ENCODE data around the gene PDCD1. TPM values are rescaled to one million over a fixed set of nuclear protein-coding genes. Genes with fewer than 3 reads are reported as not detected.

PDCD1 gene
- total RNA-seq, 1 experiment from 2014 or later: 0.22 TPM

DNA sequence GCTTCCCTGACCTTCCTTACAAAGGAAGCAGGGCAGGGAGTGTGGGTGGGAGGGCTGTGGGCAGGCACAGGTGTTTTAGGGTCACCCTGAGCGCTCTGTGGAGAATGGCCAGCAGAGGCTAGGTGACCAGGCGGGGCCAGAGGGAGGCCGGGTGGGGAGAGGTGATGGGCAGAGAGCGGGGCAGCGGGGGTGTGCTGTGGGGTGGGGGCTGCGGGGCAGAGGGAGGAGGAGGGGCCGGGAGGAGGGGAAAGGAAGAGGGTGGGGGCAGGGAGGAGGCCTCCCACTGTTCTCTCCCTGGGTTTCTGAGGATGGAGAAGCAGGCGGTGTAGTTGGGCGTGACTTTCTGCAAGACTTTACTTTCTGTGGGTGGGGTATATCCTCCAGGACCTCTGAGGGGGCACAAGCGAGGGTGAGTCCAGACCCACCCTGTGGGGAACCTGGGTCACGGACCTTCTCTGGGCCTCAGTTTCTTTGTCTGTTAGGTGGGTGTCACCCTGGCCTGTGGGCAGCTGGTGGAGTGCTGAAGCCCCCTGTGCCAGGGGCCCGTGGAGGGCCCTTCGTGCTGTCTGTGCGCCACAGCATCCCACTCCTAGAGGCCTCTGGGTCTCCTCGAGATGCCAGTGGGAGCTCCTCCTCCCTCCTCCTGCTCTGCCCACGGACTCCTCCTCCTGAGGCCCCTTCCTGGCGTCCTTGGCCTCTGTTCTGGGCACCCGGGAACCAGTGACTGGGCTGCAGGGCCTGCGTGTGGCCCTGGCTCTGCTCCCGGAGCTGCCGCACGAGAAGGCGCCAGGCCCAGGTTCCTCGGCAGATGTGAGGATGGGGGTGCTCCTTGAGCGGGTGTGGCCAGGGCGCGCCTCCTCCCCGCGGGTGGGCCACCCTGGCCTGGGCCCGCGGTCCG lies 56.0 kb downstream of the PDCD1 start:
- Histone ChIP-seq H3K36me3 (ENCODE audit: control insufficient read depth in 1 of 2, insufficient read depth in 2 of 2, low read length in 2 of 2) (no peaks in the 10 kb centered on the region), H3K4me1 (ENCODE audit: control insufficient read depth in 1 of 2, insufficient read depth in 2 of 2, low read length in 2 of 2) (no peaks in the 10 kb centered on the region), H4K20me1 (ENCODE audit: insufficient read depth) (no peaks in the 10 kb centered on the region), H3K79me2 (ENCODE audit: insufficient read depth, low read length) (no peaks in the 10 kb centered on the region), H3K9ac (ENCODE audit: low read length) (no peak overlapping the region), H2AFZ (ENCODE audit: low read depth, low read length, poor library complexity, severe bottlenecking) (no peak overlapping the region), H3K4me2 (ENCODE audit: low read length) (no peak overlapping the region), H3K27ac (ENCODE audit: low read depth, low read length) (no peak overlapping the region), H3K27me3 (ENCODE audit: insufficient read depth, low read length) (no peaks in the 10 kb centered on the region), H3K9me2 (ENCODE audit: insufficient read depth) (no peaks in the 10 kb centered on the region), H3K9me3 (ENCODE audit: control insufficient read depth in 1 of 2, insufficient read depth in 1 of 2, low read depth in 1 of 2, low read length in 2 of 2) (no peaks in the 10 kb centered on the region), H3K4me3 (replicated peaks in 1 of 2; ENCODE audit: low read depth in 1 of 2, low read length in 2 of 2) (no peak overlapping the region)
- POLR2A ChIA-PET: no interaction called here
- ATAC-seq: no peak
- RAD21 ChIA-PET (ENCODE audit: low non-redundant PET in 1 of 2, low total read pairs in 2 of 2, uncharacterized antibody in 2 of 2, unreplicated experiment in 2 of 2): no interaction called here
- CTCF ChIA-PET: no interaction called here
- no peak for TF ChIP-seq SP1 (IDR thresholded peaks at IDR 0.05; ENCODE audit: low read depth)
- TF ChIP-seq ZFX (IDR thresholded peaks at IDR 0.05): no peak
- TF ChIP-seq TCF7L2 (IDR thresholded peaks at IDR 0.05; ENCODE audit: borderline replicate concordance, extremely low read depth, insufficient read depth, insufficient read length): no peak
- no peak for TF ChIP-seq YY1 (IDR thresholded peaks at IDR 0.05; ENCODE audit: extremely low read depth, insufficient replicate concordance, low read depth, low read length)
- TF ChIP-seq POLR2A (IDR thresholded peaks at IDR 0.05; ENCODE audit: borderline replicate concordance, extremely low read depth, insufficient read depth, insufficient read length): no peak
- TF ChIP-seq, protein P1, sequence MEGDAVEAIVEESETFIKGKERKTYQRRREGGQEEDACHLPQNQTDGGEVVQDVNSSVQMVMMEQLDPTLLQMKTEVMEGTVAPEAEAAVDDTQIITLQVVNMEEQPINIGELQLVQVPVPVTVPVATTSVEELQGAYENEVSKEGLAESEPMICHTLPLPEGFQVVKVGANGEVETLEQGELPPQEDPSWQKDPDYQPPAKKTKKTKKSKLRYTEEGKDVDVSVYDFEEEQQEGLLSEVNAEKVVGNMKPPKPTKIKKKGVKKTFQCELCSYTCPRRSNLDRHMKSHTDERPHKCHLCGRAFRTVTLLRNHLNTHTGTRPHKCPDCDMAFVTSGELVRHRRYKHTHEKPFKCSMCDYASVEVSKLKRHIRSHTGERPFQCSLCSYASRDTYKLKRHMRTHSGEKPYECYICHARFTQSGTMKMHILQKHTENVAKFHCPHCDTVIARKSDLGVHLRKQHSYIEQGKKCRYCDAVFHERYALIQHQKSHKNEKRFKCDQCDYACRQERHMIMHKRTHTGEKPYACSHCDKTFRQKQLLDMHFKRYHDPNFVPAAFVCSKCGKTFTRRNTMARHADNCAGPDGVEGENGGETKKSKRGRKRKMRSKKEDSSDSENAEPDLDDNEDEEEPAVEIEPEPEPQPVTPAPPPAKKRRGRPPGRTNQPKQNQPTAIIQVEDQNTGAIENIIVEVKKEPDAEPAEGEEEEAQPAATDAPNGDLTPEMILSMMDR (IDR thresholded peaks at IDR 0.05 in 2 of 3, conservative IDR thresholded peaks at IDR 0.05 in 1 of 3; ENCODE audit: borderline replicate concordance in 1 of 3, insufficient read depth in 1 of 3, low read depth in 2 of 3, low read length in 2 of 3): no peak
- no peak for TF ChIP-seq SIN3A (IDR thresholded peaks at IDR 0.05; ENCODE audit: low read depth)
- no peak for TF ChIP-seq JUND (IDR thresholded peaks at IDR 0.05)
- no peak for TF ChIP-seq SRF (IDR thresholded peaks at IDR 0.05; ENCODE audit: low read depth)
- intact Hi-C loops (cut with micrococcal nuclease): no loop called here
- DNase-seq (ENCODE audit: low read depth, low spot score): no peak
- BruUV-seq (replicated peaks): no TSS peak

Data from HCT116 (cell line).